Measurements from ENCODE around the gene CYTIP. TPM values are rescaled to one million over a fixed set of nuclear protein-coding genes. Genes with fewer than 3 reads are reported as not detected.

The CYTIP gene
- total and polyA plus RNA-seq, 9 of the 15 experiments (the other 6 are each of a cell fraction or from before 2014, with no cell fraction given), result 0.03 to 0.35 (median 0.26) TPM; not detected in 1

GRCh38 chr2:157441072-157441454 is 2.8 kb downstream of the CYTIP start:
- intact Hi-C loops (cut with micrococcal nuclease), result loop anchor here (10.0 kb wide), 1 partner anchor 1476 kb away; no protein-coding TSS in a partner anchor
- no TSS peak for BruUV-seq (replicated peaks)
- H3K36me3 ChIP-seq (ENCODE audit: control insufficient read depth, insufficient read depth, low read length), result no peaks in the 10 kb centered on the region
- no peak overlapping the region for H3K9ac ChIP-seq (ENCODE audit: insufficient read depth in 1 of 2, low read depth in 2 of 2, low read length in 2 of 2)
- H3K27ac ChIP-seq (ENCODE audit: extremely low read depth, low read depth, low read length), result no peak overlapping the region
- no peak for FAIRE-seq
- H3K4me3 ChIP-seq, result no peak overlapping the region
- H3K79me2 ChIP-seq (ENCODE audit: control insufficient read depth, insufficient read depth, low read length), result no peaks in the 10 kb centered on the region
- DNase-seq (ENCODE audit: extremely low read depth in 1 of 4, low spot score in 3 of 4), result no peak
- ChIA-PET POLR2A (no interaction called here), CTCF (ENCODE audit: low intra/inter-chr PET ratio) (no interaction called here)
- no peak for ATAC-seq
- H3K4me1 ChIP-seq (replicated peaks in 1 of 2; ENCODE audit: control insufficient read depth in 2 of 2, insufficient read depth in 2 of 2, low read length in 2 of 2), result no peaks in the 10 kb centered on the region; a peak in 1 of 5 replicates
- no peaks in the 10 kb centered on the region for H3K9me3 ChIP-seq (replicated peaks; ENCODE audit: control insufficient read depth, insufficient read depth, low read depth, low read length)
- TF ChIP-seq CEBPG (CRISPR knock-in tag; IDR thresholded peaks at IDR 0.05) (no peak), CEBPG (tag; conservative IDR thresholded peaks at IDR 0.05 in 1 of 2, IDR thresholded peaks at IDR 0.05 in 1 of 2) (peak; percentile 51 to 73; a peak in 3 of 4 replicates), ZNF584 (CRISPR knock-in tag; IDR thresholded peaks at IDR 0.05; ENCODE audit: low read depth) (no peak), IRF9 (tag; IDR thresholded peaks at IDR 0.05) (no peak)
- no peaks in the 10 kb centered on the region for H3K9me1 ChIP-seq (ENCODE audit: control insufficient read depth, insufficient read depth, low read length)
- no peaks in the 10 kb centered on the region for H4K20me1 ChIP-seq (replicated peaks; ENCODE audit: control insufficient read depth, insufficient read depth, low read length)
- peaks cover under 1 to 3% of the 10 kb centered on the region in 2 experiments; a peak in 1 of 5 replicates for H3K27me3 ChIP-seq (ENCODE audit: control insufficient read depth in 2 of 2, insufficient read depth in 2 of 2, low read length in 2 of 2)
- H2AFZ ChIP-seq (ENCODE audit: low read depth, low read length), result no peak overlapping the region
- WGBS (ENCODE audit: insufficient coverage, low coverage, missing lambda C conversion rate), result 4% methylated on average over 2 of the region's 2 CpGs
- in situ Hi-C loops (cut with MboI), result no loop called here
- H3K4me2 ChIP-seq (ENCODE audit: insufficient read depth, low read length), result no peak overlapping the region
